ENCODE data around the gene SASS6.

DNA sequence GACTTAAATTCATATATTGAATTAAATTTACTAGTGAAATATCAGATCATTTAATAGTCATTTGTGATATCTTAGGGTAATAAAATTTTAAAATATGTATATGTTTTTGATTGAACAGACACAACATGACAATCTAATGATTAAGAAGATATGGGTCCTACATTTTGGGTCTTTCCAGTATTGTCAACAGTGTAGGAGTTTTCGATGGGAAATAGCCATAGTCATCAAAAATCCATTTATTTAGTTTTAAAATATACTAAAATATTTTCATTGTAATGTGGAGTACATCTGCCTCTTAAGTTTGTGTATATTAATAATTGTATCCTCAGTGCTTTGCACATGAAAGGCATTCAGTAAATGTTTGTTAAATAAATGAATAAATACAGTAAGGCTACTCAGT, 14.2 kb upstream of the SASS6 start:
- TF ChIP-seq POLR2A (IDR thresholded peaks at IDR 0.05; ENCODE audit: low read depth, low read length) (no peak), POLR2AphosphoS5 (IDR thresholded peaks at IDR 0.05; ENCODE audit: low read depth, low read length) (no peak)
